Liver (tissue), 9 donors: ENCODE data around the gene GTSE1. TPM values are rescaled to one million over a fixed set of nuclear protein-coding genes. Genes with fewer than 3 reads are reported as not detected.

ENCODE experiments used
- DNase-seq: peaks from one replicate; pipeline ENCODE4 v3.0.0-alpha.2; 2017; ENCODE audit warnings: low spot score
- H3K27ac ChIP-seq, 2 donors: one replicate each; pipeline ENCODE4 v1.7.0; 2013; ENCODE audit warnings: inconsistent platforms in 2 of 2, low read length in 2 of 2, control low read depth in 1 of 2, low read depth in 1 of 2, mild to moderate bottlenecking in 1 of 2
- H3K27me3 ChIP-seq, 4 donors: one replicate each; pipeline versions ENCODE4 v1.6.1 to v1.7.0; 2013; ENCODE audit warnings: low read length in 3 of 4, inconsistent platforms in 1 of 4, mild to moderate bottlenecking in 1 of 4, moderate library complexity in 1 of 4; ENCODE audit not compliant: control insufficient read depth in 4 of 4, insufficient read depth in 4 of 4
- H3K36me3 ChIP-seq, 4 donors: one replicate each; pipeline versions ENCODE4 v1.6.1 to v1.7.0; 2013; ENCODE audit warnings: low read length in 3 of 4, mild to moderate bottlenecking in 3 of 4, low read depth in 1 of 4, moderate library complexity in 1 of 4; ENCODE audit not compliant: control insufficient read depth in 4 of 4, insufficient read depth in 3 of 4
- H3K4me1 ChIP-seq, 4 donors: one replicate each; pipeline versions ENCODE4 v1.6.1 to v1.7.0; 2013; ENCODE audit warnings: low read length in 3 of 4, mild to moderate bottlenecking in 3 of 4, moderate library complexity in 1 of 4; ENCODE audit not compliant: control insufficient read depth in 4 of 4, insufficient read depth in 4 of 4
- H3K4me3 ChIP-seq, 3 donors: one replicate each; pipeline versions ENCODE4 v1.6.1 to v1.7.0; 2013; ENCODE audit warnings: low read length in 3 of 3, control low read depth in 1 of 3, low read depth in 1 of 3, mild to moderate bottlenecking in 1 of 3
- H3K9ac ChIP-seq, 2 donors: one replicate each; pipeline ENCODE4 v1.7.0; 2013; ENCODE audit warnings: low read length in 2 of 2, mild to moderate bottlenecking in 2 of 2, moderate library complexity in 2 of 2, control low read depth in 1 of 2, low read depth in 1 of 2
- H3K9me3 ChIP-seq, 4 donors: one replicate each; pipeline versions ENCODE4 v1.6.1 to v1.7.0; 2013; ENCODE audit warnings: low read length in 3 of 4; ENCODE audit not compliant: control insufficient read depth in 4 of 4
- ATF3 ChIP-seq: IDR thresholded peaks from 2 replicates; pipeline ENCODE4 v1.6.1; 2016; ENCODE audit warnings: antibody characterized with exemption
- CTCF ChIP-seq: fragments of 150-350 bp; IDR thresholded peaks from 2 replicates; pipeline ENCODE4 v1.5.1; 2017; ENCODE audit warnings: improper control_type of control experiment, low read depth, low read length; ENCODE audit not compliant: missing input control
- EGR1 ChIP-seq, 2 donors: IDR thresholded peaks; 2 replicates each; pipeline ENCODE4 v1.6.1; 2016 to 2018; ENCODE audit warnings: antibody characterized with exemption in 2 of 2, low read depth in 2 of 2
- FOXA1 ChIP-seq: IDR thresholded peaks from 2 replicates; pipeline ENCODE4 v1.6.1; 2016; ENCODE audit warnings: antibody characterized with exemption
- GABPA ChIP-seq, 2 donors: IDR thresholded peaks in 1 of 2; conservative IDR thresholded peaks in 1 of 2; 2 replicates each; pipeline ENCODE4 v1.6.1; 2016; ENCODE audit warnings: antibody characterized with exemption in 2 of 2, mild to moderate bottlenecking in 1 of 2, moderate library complexity in 1 of 2
- HNF4A ChIP-seq, 2 donors: conservative IDR thresholded peaks; 2 replicates each; pipeline ENCODE4 v1.6.1; 2016; ENCODE audit warnings: antibody characterized with exemption in 2 of 2, mild to moderate bottlenecking in 2 of 2
- HNF4G ChIP-seq: IDR thresholded peaks from 2 replicates; pipeline ENCODE4 v1.6.1; 2016; ENCODE audit warnings: antibody characterized with exemption
- JUND ChIP-seq, 2 donors: IDR thresholded peaks; 2 replicates each; pipeline ENCODE4 v1.6.1; 2016; ENCODE audit warnings: antibody characterized with exemption in 2 of 2
- NR2F2 ChIP-seq: IDR thresholded peaks from 2 replicates; pipeline ENCODE4 v1.6.1; 2016; ENCODE audit warnings: antibody characterized with exemption
- RAD21 ChIP-seq, 2 donors: IDR thresholded peaks; 2 replicates each; pipeline ENCODE4 v1.6.1; 2016; ENCODE audit warnings: antibody characterized with exemption in 2 of 2, mild to moderate bottlenecking in 2 of 2
- RXRA ChIP-seq, 2 donors: IDR thresholded peaks; 2 replicates each; pipeline ENCODE4 v1.6.1; 2017 to 2018; ENCODE audit warnings: antibody characterized with exemption in 2 of 2, mild to moderate bottlenecking in 1 of 2
- SP1 ChIP-seq: IDR thresholded peaks from 2 replicates; pipeline ENCODE4 v1.6.1; 2018; ENCODE audit warnings: antibody characterized with exemption, mild to moderate bottlenecking
- TAF1 ChIP-seq: conservative IDR thresholded peaks from 2 replicates; pipeline ENCODE4 v1.6.1; 2016; ENCODE audit warnings: antibody characterized with exemption, mild to moderate bottlenecking
- YY1 ChIP-seq: IDR thresholded peaks from 2 replicates; pipeline ENCODE4 v1.6.1; 2016; ENCODE audit warnings: antibody characterized with exemption, mild to moderate bottlenecking
- ZBTB33 ChIP-seq: IDR thresholded peaks from 2 replicates; pipeline ENCODE4 v1.6.1; 2016; ENCODE audit warnings: antibody characterized with exemption
- WGBS: extraction: QIAGEN DNeasy Blood & Tissue Kit; methylation state at CpG from one replicate; pipeline ENCODE4 v1.1.7; 2013; 5-methylcytosine and 5-hydroxymethylcytosine counted together
- polyA plus RNA-seq, 2 donors: library from polyadenylated mRNA; stranded (reverse) in 1 of 2; unstranded in 1 of 2; fragments of 200-250 nt in 1 of 2; fragments of >200 nt in 1 of 2; fragmentation: Nextera tagmentation in 1 of 2; extraction: Ambion mirVana in 1 of 2; gene quantifications; one replicate each; pipeline versions ENCODE4 v1.2.1 to v1.2.3, GENCODE V29; 2013 to 2015
- total RNA-seq, 2 donors: library from RNA; depleted of rRNA; stranded (reverse); fragments of >200 nt; gene quantifications; one replicate each; pipeline ENCODE4 v1.2.3, GENCODE V29; 2014
- TF ChIP-seq, protein P1 (sequence below): IDR thresholded peaks from 2 replicates; pipeline ENCODE4 v1.6.1; 2016; ENCODE audit warnings: antibody characterized with exemption, mild to moderate bottlenecking
- TF ChIP-seq, protein P2 (sequence below): IDR thresholded peaks from 2 replicates; pipeline ENCODE4 v1.6.1; 2016; ENCODE audit warnings: antibody characterized with exemption
- donor health status: healthy.
- donor health status: healthy.
- donor health status: healthy.
- donor health status: healthy.
- donor health status: healthy.

GTSE1 gene
- total and polyA plus RNA-seq, 4 donors, result 0.17 to 13.9 (median 0.85) TPM

DNA sequence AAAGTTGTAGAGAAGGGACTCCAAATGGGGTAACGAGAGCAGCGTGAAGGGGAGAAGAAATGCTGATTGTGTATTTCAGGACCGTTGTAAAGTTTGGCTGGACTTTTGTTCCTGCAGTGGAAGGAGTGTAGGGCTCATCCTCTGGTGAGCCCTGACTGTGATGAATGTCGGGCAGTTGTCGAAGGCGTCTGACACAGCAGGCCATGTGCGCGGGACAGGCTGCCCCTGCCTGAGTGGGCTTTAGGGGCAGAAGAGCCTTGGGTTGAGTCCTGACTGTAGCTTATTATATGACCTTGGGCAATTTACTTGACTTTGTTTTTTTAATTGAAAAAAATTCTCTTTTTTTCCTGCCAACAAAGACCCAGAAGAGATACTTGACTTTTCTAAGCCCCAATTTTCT is 42.0 kb downstream of the GTSE1 start (continued):
- no peak for TF ChIP-seq ZBTB33

- H3K9me3 ChIP-seq, result no peaks in the 10 kb centered on the region
- DNase-seq, result no peak
- H3K4me3 ChIP-seq, result no peak overlapping the region
- WGBS, result 63% methylated on average over 5 of the region's 5 CpGs
- H3K27me3 ChIP-seq, result no peaks in the 10 kb centered on the region
- H3K4me1 ChIP-seq, result peaks cover 0 to 20% (median 10%) of the 10 kb centered on the region in 4 donors
- H3K9ac ChIP-seq, result no peak overlapping the region
- TF ChIP-seq, protein P1, sequence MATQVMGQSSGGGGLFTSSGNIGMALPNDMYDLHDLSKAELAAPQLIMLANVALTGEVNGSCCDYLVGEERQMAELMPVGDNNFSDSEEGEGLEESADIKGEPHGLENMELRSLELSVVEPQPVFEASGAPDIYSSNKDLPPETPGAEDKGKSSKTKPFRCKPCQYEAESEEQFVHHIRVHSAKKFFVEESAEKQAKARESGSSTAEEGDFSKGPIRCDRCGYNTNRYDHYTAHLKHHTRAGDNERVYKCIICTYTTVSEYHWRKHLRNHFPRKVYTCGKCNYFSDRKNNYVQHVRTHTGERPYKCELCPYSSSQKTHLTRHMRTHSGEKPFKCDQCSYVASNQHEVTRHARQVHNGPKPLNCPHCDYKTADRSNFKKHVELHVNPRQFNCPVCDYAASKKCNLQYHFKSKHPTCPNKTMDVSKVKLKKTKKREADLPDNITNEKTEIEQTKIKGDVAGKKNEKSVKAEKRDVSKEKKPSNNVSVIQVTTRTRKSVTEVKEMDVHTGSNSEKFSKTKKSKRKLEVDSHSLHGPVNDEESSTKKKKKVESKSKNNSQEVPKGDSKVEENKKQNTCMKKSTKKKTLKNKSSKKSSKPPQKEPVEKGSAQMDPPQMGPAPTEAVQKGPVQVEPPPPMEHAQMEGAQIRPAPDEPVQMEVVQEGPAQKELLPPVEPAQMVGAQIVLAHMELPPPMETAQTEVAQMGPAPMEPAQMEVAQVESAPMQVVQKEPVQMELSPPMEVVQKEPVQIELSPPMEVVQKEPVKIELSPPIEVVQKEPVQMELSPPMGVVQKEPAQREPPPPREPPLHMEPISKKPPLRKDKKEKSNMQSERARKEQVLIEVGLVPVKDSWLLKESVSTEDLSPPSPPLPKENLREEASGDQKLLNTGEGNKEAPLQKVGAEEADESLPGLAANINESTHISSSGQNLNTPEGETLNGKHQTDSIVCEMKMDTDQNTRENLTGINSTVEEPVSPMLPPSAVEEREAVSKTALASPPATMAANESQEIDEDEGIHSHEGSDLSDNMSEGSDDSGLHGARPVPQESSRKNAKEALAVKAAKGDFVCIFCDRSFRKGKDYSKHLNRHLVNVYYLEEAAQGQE, result no peak
- no peak for TF ChIP-seq SP1
- TF ChIP-seq TAF1, result no peak
- no peak for TF ChIP-seq EGR1 (IDR thresholded peaks at IDR 0.05; ENCODE audit: low read depth in 2 of 2)
- no peak for TF ChIP-seq ATF3
- TF ChIP-seq HNF4A (conservative IDR thresholded peaks at IDR 0.05), result no peak
- no peak for TF ChIP-seq ZBTB33
- no peak for TF ChIP-seq RAD21 (IDR thresholded peaks at IDR 0.05)
- no peak for TF ChIP-seq HNF4G
- TF ChIP-seq, protein P2, sequence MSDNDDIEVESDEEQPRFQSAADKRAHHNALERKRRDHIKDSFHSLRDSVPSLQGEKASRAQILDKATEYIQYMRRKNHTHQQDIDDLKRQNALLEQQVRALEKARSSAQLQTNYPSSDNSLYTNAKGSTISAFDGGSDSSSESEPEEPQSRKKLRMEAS, result no peak
- no peak for TF ChIP-seq JUND (IDR thresholded peaks at IDR 0.05)
- no peak for TF ChIP-seq CTCF
- no peak for TF ChIP-seq RXRA (IDR thresholded peaks at IDR 0.05)
- TF ChIP-seq FOXA1, result no peak
- TF ChIP-seq YY1, result no peak
- no peak for TF ChIP-seq GABPA (IDR thresholded peaks at IDR 0.05 in 1 of 2, conservative IDR thresholded peaks at IDR 0.05 in 1 of 2)
- no peak for TF ChIP-seq NR2F2
- peaks cover 4 to 53% (median 35%) of the 10 kb centered on the region in 4 donors for H3K36me3 ChIP-seq
- no peak overlapping the region for H3K27ac ChIP-seq
These were observed 43.3 kb downstream of the GTSE1 start for GRCh38 chr22:46339956-46340355.
